Measurements from ENCODE around the gene NBEA. TPM values are rescaled to one million over a fixed set of nuclear protein-coding genes. Genes with fewer than 3 reads are reported as not detected.

Gene NBEA
- total RNA-seq, 3 donors from 2014 or later, result 7.5 to 18.6 (median 16.1) TPM

DNA sequence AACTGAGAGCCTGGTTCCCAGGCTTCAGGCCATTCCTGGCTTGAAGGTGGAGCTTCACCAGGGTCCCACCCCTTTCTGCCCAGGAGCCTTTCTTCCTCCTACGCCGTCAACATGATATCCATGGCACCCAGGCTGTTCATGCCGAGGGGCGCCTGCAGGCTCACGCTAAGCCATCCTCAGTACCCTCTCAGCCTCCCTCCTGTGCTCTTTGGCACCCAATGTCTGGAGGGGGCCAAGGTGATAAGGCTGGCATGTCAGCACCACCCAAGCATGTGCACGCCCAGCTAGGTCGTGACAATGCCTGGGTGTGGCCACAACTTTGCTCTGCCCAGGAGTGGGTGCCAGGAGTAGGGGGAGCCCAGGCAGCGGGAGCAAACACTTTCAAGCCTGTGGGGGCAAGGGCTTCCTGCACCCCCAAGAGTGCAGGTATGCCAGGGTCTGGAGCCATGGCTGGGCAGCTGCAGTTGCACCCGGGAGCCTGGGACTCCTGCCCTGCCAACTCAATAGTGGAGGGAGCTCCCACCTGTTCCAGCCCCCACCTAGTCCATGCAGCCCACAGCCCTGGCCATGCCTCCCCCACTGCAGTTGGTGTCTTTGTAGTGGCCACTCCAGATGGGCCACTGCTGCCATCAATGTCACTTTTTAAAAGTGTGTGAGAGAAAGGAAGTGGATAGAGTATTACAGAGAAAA lies 314.5 kb downstream of the NBEA start:
- intact Hi-C loops (cut with DNase I; ENCODE audit: low total_unique reads), result no loop called here

DNA sequence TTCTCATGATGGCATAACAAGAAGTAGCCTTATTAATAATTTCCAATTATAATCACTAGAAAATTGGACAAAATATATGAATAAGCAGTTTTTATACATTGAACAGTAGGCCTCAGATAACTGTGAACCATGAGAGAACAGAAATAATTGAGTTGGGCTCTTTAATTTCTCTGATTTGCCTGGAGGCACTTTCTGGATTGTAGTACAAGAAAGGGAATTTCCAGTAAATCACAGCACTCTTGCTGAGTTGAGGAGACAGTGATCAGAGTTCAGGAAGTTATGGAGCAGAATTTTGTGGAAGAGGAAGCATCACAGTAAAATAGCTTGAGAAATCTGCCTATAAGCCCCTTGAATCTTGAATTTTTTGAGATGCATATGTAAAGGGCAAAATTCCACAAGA lies 318.2 kb downstream of the NBEA start:
- Histone ChIP-seq H3K4me3 (no peak overlapping the region), H3K9me3 (no peaks in the 10 kb centered on the region), H3K36me3 (no peaks in the 10 kb centered on the region), H3K27me3 (no peaks in the 10 kb centered on the region), H3K27ac (no peak overlapping the region), H3K4me1 (no peaks in the 10 kb centered on the region)
- no peak for DNase-seq (ENCODE audit: low spot score in 2 of 2)
- intact Hi-C loops (cut with DNase I; ENCODE audit: low total_unique reads), result no loop called here
- TF ChIP-seq, protein P1, sequence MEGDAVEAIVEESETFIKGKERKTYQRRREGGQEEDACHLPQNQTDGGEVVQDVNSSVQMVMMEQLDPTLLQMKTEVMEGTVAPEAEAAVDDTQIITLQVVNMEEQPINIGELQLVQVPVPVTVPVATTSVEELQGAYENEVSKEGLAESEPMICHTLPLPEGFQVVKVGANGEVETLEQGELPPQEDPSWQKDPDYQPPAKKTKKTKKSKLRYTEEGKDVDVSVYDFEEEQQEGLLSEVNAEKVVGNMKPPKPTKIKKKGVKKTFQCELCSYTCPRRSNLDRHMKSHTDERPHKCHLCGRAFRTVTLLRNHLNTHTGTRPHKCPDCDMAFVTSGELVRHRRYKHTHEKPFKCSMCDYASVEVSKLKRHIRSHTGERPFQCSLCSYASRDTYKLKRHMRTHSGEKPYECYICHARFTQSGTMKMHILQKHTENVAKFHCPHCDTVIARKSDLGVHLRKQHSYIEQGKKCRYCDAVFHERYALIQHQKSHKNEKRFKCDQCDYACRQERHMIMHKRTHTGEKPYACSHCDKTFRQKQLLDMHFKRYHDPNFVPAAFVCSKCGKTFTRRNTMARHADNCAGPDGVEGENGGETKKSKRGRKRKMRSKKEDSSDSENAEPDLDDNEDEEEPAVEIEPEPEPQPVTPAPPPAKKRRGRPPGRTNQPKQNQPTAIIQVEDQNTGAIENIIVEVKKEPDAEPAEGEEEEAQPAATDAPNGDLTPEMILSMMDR (IDR thresholded peaks at IDR 0.05), result no peak

More for the DNA sequence above, 314.5 kb downstream of the NBEA start:
- no peaks in the 10 kb centered on the region for H3K9me3 ChIP-seq
- H3K4me1 ChIP-seq, result no peaks in the 10 kb centered on the region
- TF ChIP-seq POLR2AphosphoS5 (IDR thresholded peaks at IDR 0.05), result no peak
- TF ChIP-seq, protein P1 (IDR thresholded peaks at IDR 0.05), result no peak
- TF ChIP-seq POLR2A (IDR thresholded peaks at IDR 0.05), result no peak
- H3K4me3 ChIP-seq, result no peak overlapping the region
- no peak overlapping the region for H3K27ac ChIP-seq
- DNase-seq (ENCODE audit: low spot score in 2 of 2), result no peak
- no peaks in the 10 kb centered on the region for H3K27me3 ChIP-seq
- no peaks in the 10 kb centered on the region for H3K36me3 ChIP-seq

DNA sequence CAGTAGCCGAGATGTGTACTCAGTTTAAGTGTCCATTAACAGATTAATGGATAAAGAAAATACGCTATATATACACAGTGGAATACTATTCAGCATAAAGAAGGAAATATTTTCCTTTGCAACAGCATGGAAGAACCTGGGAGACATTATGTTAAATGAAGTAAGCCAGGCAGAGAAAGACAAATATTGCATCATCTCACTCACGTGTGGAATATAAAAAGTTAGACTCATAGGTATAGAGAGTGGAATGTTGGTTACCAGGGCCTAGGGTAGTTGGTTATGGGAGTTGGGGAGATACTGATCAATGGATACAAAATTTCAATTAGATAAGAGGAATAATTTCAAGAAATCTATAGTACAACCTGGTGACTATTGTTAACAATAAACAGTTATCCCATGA lies 324.3 kb downstream of the NBEA start:
- H3K9me3 ChIP-seq, result no peaks in the 10 kb centered on the region
- no peak overlapping the region for H3K4me3 ChIP-seq
- H3K4me1 ChIP-seq, result no peaks in the 10 kb centered on the region
- no peaks in the 10 kb centered on the region for H3K27me3 ChIP-seq
- intact Hi-C loops (cut with DNase I; ENCODE audit: low total_unique reads), result no loop called here
- TF ChIP-seq POLR2A (IDR thresholded peaks at IDR 0.05), result no peak
- no peak for TF ChIP-seq POLR2AphosphoS5 (IDR thresholded peaks at IDR 0.05)
- TF ChIP-seq, protein P1 (IDR thresholded peaks at IDR 0.05), result no peak
- no peak overlapping the region for H3K27ac ChIP-seq
- DNase-seq (ENCODE audit: low spot score in 2 of 2), result no peak
- no peaks in the 10 kb centered on the region for H3K36me3 ChIP-seq

DNA sequence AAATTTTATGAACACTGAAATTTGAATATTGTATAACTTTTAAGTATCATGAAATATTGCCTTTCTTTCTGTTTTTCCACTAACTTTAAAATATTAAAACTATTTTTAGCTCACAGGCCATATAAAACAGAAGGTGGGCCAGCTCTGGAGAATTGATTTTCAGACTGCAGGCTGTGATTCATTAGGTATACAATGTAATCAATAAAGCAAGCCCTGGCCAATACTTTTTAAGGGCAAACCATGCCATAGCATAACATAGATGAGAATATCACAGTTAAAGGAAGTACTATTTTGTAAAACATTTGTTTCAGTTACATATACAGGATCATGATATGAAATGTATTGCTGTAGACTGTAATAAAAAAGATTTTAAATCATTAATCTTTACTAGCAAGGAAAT lies 336.8 kb downstream of the NBEA start:
- intact Hi-C loops (cut with DNase I; ENCODE audit: low total_unique reads), result no loop called here
- no peak for DNase-seq (ENCODE audit: low spot score in 2 of 2)
- Histone ChIP-seq H3K27ac (no peak overlapping the region), H3K36me3 (no peaks in the 10 kb centered on the region), H3K27me3 (no peaks in the 10 kb centered on the region), H3K9me3 (peaks cover 0 to 10% of the 10 kb centered on the region in 2 donors), H3K4me3 (no peak overlapping the region), H3K4me1 (no peaks in the 10 kb centered on the region)
- TF ChIP-seq, protein P1 (IDR thresholded peaks at IDR 0.05), result no peak
- TF ChIP-seq POLR2AphosphoS5 (IDR thresholded peaks at IDR 0.05), result no peak

DNA sequence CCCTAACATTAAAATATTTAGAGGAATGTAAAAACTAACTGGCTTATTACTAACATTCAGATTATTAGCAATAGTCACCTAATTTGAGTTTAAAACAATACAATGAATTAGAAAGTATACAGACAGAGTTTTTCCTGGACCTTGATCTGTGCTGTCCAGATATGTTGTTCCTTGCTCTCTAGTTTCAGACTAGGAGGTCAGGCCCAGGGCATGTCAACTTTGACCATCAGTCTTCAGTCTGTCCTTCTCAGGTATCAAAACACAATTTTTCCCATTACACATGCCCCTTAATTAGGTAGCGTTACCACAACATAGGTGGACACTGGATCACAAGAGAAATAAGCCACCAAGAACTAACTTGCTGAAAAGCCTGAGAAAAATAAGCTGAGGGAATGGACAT lies 337.4 kb downstream of the NBEA start:
- H3K4me1 ChIP-seq, result no peaks in the 10 kb centered on the region
- DNase-seq (ENCODE audit: low spot score in 2 of 2), result no peak
- intact Hi-C loops (cut with DNase I; ENCODE audit: low total_unique reads), result no loop called here

More for the DNA sequence above, 337.4 kb downstream of the NBEA start:
- Histone ChIP-seq H3K27ac (no peak overlapping the region), H3K9me3 (peaks cover 0 to 6% of the 10 kb centered on the region in 2 donors), H3K4me3 (no peak overlapping the region), H3K36me3 (no peaks in the 10 kb centered on the region), H3K27me3 (no peaks in the 10 kb centered on the region)
- TF ChIP-seq POLR2AphosphoS5 (IDR thresholded peaks at IDR 0.05) (no peak), POLR2A (IDR thresholded peaks at IDR 0.05) (no peak)
- TF ChIP-seq, protein P1 (IDR thresholded peaks at IDR 0.05), result no peak

Measured in breast epithelium (tissue), 4 donors.